Peyer's patch (tissue), 4 donors: ENCODE results near the gene COL4A1. TPM values are rescaled to one million over a fixed set of nuclear protein-coding genes. Genes with fewer than 3 reads are reported as not detected.

ENCODE experiments used
- DNase-seq, 3 donors: peaks; one replicate each; pipeline ENCODE4 v3.0.0-alpha.2; 2017 to 2019
- H3K27ac ChIP-seq, 4 donors: fragments of 200-600 bp; sonication (generic); one replicate each; pipeline ENCODE4 v1.5.1; 2016 to 2019
- H3K27me3 ChIP-seq, 2 donors: fragments of 200-600 bp; sonication (generic); one replicate each; pipeline ENCODE4 v1.5.1; 2019
- H3K36me3 ChIP-seq, 3 donors: fragments of 200-600 bp; sonication (generic); one replicate each; pipeline ENCODE4 v1.5.1; 2016 to 2019
- H3K4me1 ChIP-seq, 4 donors: fragments of 200-600 bp; sonication (generic); one replicate each; pipeline ENCODE4 v1.5.1; 2016 to 2019
- H3K4me3 ChIP-seq, 4 donors: fragments of 200-600 bp; sonication (generic); 1 replicate in 3 of 4; 2 replicates in 1 of 4; pipeline ENCODE4 v1.5.1; 2016 to 2019; ENCODE audit warnings: mild to moderate bottlenecking in 1 of 4
- H3K9me3 ChIP-seq, 4 donors: fragments of 200-600 bp; sonication (generic); one replicate each; pipeline ENCODE4 v1.5.1; 2016 to 2019; ENCODE audit warnings: mild to moderate bottlenecking in 1 of 4
- POLR2A ChIP-seq, 2 donors: fragments of 450-650 bp; IDR thresholded peaks; one replicate each; pipeline ENCODE4 v1.5.1; 2017; ENCODE audit warnings: antibody characterized with exemption in 2 of 2, mild to moderate bottlenecking in 2 of 2, moderate library complexity in 2 of 2
- total RNA-seq, 4 donors: library from RNA; depleted of rRNA; stranded (reverse); fragments of >200 nt; gene quantifications; one replicate each; pipeline ENCODE4 v1.1.0, GENCODE V29; 2016
- TF ChIP-seq, protein P1 (sequence below), 6 experiments: fragments of 450-650 bp in 4 of 6; fragments of 200-600 bp in 2 of 6; sonication (generic) in 1 of 6; IDR thresholded peaks; one replicate each; pipeline ENCODE4 v1.5.1; 2017 to 2019; ENCODE audit warnings: antibody characterized with exemption in 6 of 6, mild to moderate bottlenecking in 3 of 6, moderate library complexity in 1 of 6

Gene COL4A1
- total RNA-seq, 4 donors from 2014 or later: 28.0 to 69.3 (median 36.3) TPM

DNA sequence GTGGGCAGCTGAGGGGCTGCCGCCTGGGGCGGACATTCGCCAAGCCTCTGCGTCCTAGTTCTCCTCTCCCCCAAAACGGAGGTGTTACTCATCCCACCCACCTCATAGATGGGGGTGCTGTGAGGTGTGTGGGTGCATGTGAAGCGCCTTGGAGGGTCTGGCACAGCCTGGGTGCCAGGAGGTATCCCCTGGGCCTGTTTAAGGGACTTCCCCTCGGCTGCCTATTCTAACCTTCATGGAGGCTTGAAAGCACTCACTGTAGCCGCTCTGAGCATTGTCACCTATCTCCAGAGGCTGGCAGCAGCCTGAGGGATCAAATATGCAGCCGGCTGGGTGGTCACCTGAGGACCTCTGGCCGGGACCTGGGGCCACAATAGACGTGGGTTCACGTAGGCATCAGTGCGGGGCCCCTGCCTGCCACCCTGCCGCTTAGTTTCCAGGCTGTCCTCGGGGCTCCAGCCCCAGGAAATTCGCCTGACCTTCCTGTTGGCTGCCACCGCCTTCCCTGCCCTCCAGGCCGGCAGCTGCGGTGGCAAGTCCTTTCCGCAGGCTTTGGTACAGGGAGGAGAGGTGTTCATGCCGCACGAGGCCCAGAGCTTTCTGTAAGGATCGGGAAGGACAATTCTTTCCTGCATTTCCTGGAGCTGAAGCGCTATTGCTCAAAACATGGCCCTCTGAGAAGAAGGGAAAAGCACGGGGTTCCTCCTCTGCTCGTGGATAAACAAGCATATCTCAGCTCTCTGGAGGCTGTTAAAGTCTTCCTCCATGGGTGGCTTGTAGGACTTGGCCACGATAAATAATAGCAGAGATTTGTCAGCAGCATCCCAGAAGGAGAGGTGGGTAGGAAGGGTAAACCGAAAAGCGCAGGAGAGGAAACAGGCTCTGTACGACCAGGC is 4.7 kb upstream of the COL4A1 start:
- no peak for DNase-seq
- Histone ChIP-seq H3K36me3 (peaks cover 0 to 8% (median 0%) of the 10 kb centered on the region in 3 donors), H3K4me3 (peak overlapping the region in 1 of 4 donors; percentile 79), H3K27ac (peak overlapping the region in 2 of 4 donors; percentile 90 to 95), H3K4me1 (peaks cover 0 to 19% (median 0%) of the 10 kb centered on the region in 4 donors), H3K9me3 (no peaks in the 10 kb centered on the region), H3K27me3 (no peaks in the 10 kb centered on the region)
- TF ChIP-seq, protein P1, sequence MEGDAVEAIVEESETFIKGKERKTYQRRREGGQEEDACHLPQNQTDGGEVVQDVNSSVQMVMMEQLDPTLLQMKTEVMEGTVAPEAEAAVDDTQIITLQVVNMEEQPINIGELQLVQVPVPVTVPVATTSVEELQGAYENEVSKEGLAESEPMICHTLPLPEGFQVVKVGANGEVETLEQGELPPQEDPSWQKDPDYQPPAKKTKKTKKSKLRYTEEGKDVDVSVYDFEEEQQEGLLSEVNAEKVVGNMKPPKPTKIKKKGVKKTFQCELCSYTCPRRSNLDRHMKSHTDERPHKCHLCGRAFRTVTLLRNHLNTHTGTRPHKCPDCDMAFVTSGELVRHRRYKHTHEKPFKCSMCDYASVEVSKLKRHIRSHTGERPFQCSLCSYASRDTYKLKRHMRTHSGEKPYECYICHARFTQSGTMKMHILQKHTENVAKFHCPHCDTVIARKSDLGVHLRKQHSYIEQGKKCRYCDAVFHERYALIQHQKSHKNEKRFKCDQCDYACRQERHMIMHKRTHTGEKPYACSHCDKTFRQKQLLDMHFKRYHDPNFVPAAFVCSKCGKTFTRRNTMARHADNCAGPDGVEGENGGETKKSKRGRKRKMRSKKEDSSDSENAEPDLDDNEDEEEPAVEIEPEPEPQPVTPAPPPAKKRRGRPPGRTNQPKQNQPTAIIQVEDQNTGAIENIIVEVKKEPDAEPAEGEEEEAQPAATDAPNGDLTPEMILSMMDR (IDR thresholded peaks at IDR 0.05): no peak
- no peak for TF ChIP-seq POLR2A (IDR thresholded peaks at IDR 0.05)

- Histone ChIP-seq H3K4me1 (peaks cover 0 to 19% (median 0%) of the 10 kb centered on the region in 4 donors), H3K9me3 (no peaks in the 10 kb centered on the region), H3K36me3 (no peaks in the 10 kb centered on the region), H3K27me3 (no peaks in the 10 kb centered on the region), H3K4me3 (peak overlapping the region in 1 of 4 donors; percentile 79), H3K27ac (peak overlapping the region in 2 of 4 donors; percentile 90 to 95)
- no peak for TF ChIP-seq POLR2A (IDR thresholded peaks at IDR 0.05)
- TF ChIP-seq, protein P1 (IDR thresholded peaks at IDR 0.05): no peak
- DNase-seq: peak in 1 of 3 donors; percentile 9
These were observed 3.8 kb upstream of the COL4A1 start for GRCh38 chr13:110310541-110311442.

- H3K4me3 ChIP-seq: peak overlapping the region in 2 of 4 donors; percentile 47 to 79
- DNase-seq: peak in 1 of 3 donors; percentile 22
- H3K27me3 ChIP-seq: no peaks in the 10 kb centered on the region
- H3K27ac ChIP-seq: peak overlapping the region in 3 of 4 donors; percentile 65 to 95 (median 90)
- H3K9me3 ChIP-seq: no peaks in the 10 kb centered on the region
- TF ChIP-seq, protein P1 (IDR thresholded peaks at IDR 0.05): no peak
- no peak for TF ChIP-seq POLR2A (IDR thresholded peaks at IDR 0.05)
- H3K36me3 ChIP-seq: no peaks in the 10 kb centered on the region
- H3K4me1 ChIP-seq: peaks cover 0 to 19% (median 0%) of the 10 kb centered on the region in 4 donors
These were observed 2.9 kb upstream of the COL4A1 start for GRCh38 chr13:110309661-110310524.

- Histone ChIP-seq H3K4me1 (peaks cover 0 to 28% (median 0%) of the 10 kb centered on the region in 4 donors), H3K27ac (peak overlapping the region; percentile 65 to 95 (median 86)), H3K4me3 (peak overlapping the region; percentile 47 to 79 (median 63)), H3K9me3 (no peaks in the 10 kb centered on the region), H3K27me3 (no peaks in the 10 kb centered on the region), H3K36me3 (no peaks in the 10 kb centered on the region)
- TF ChIP-seq, protein P1 (IDR thresholded peaks at IDR 0.05): no peak
- no peak for TF ChIP-seq POLR2A (IDR thresholded peaks at IDR 0.05)
- peak in 1 of 3 donors; percentile 56 for DNase-seq
These were observed 1.9 kb upstream of the COL4A1 start for GRCh38 chr13:110308656-110309359.
